AG09319 (cell line): ENCODE measurements around the gene CACNG3.

Source experiments
- DNase-seq: peaks from one replicate; pipeline ENCODE4 v3.0.0-alpha.2; 2010; ENCODE audit warnings: low read depth; ENCODE audit errors: extremely low read depth
- TF ChIP-seq, protein P1 (sequence below): IDR thresholded peaks from 2 replicates; pipeline ENCODE4 v1.5.1; 2011; ENCODE audit warnings: low read depth, mild to moderate bottlenecking, inconsistent platforms, low read length, moderate library complexity

The CACNG3 gene

GRCh38 chr16:24315343-24315742 is 59.2 kb downstream of the CACNG3 start:
- DNase-seq = no peak
- TF ChIP-seq, protein P1, sequence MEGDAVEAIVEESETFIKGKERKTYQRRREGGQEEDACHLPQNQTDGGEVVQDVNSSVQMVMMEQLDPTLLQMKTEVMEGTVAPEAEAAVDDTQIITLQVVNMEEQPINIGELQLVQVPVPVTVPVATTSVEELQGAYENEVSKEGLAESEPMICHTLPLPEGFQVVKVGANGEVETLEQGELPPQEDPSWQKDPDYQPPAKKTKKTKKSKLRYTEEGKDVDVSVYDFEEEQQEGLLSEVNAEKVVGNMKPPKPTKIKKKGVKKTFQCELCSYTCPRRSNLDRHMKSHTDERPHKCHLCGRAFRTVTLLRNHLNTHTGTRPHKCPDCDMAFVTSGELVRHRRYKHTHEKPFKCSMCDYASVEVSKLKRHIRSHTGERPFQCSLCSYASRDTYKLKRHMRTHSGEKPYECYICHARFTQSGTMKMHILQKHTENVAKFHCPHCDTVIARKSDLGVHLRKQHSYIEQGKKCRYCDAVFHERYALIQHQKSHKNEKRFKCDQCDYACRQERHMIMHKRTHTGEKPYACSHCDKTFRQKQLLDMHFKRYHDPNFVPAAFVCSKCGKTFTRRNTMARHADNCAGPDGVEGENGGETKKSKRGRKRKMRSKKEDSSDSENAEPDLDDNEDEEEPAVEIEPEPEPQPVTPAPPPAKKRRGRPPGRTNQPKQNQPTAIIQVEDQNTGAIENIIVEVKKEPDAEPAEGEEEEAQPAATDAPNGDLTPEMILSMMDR = no peak

DNA sequence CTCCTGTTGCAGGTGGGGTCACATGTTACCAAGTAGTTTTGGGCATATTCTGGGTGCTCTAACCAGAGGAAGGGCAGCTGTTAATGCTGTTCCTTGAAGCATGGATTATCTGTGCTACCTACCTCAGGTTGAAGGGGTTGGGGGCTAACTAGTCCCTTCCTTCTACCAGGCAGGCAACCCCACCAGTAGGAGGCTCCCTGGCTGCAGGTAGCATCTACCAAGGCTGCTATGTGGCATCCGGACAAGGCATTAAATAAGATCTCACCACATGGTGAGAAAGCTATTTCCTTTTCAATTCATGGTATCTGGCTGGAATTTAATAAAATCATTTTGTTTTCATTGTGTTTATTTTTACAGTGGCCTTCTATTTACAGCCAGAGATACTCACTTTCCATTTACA is 62.5 kb downstream of the CACNG3 start:
- DNase-seq = no peak
- TF ChIP-seq, protein P1 = no peak

DNA sequence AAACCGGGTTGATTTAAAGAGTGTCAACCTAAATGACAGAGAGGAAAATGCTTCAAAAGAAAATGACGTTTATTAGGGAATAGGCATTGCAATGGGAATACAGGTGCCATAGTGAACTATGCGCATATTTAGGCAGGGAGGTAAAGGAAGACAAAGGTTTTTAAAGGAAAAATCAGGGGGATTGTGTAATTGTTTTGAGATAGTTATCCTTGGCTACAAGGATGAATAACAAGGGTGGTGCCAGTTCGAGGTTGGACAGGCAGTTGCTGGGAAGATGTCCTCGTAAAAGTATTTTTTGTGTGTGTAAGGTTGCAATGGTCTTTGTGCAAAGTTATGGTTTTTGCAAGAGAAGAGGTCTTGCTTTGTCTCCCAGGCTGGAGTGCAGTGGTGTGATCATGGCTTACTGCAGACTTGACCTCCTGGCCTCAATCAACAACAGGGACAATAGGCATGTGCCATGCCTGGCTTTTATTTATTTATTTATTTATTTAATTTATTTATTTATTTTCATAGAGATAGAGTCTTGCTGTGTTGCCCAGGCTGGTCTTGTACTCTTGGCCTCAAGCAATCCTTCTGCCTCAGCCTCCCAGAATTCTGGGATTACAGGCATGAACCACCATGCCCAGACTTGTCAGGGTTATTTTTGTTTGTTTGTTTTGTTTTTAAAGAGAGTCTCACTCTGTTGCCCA is 63.1 kb downstream of the CACNG3 start:
- TF ChIP-seq, protein P1 = no peak
- DNase-seq = no peak

- TF ChIP-seq, protein P1 = no peak
- no peak for DNase-seq
These were observed 66.0 kb downstream of the CACNG3 start for GRCh38 chr16:24322106-24322505.

DNA sequence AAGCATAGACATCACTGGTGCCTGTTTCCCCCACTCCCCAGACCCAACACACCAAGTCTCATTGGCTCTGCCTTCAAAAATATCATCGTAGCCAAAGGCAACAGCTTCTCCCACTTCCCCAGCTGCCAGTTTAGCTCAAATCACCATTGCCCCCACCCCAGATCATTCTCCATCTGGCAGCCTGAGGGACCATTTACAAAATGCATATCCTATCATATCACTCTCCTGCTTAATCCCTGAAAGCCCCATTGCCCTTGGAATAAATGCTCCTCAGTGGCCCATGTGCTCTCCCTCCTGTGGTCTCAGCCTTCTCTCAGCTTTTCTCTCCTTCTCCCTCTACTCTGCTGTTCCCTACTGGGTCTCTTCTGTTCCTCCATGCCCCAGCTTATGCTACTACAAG is 68.3 kb downstream of the CACNG3 start:
- TF ChIP-seq, protein P1 = no peak
- DNase-seq = no peak

GRCh38 chr16:24328835-24329452 is 72.8 kb downstream of the CACNG3 start:
- DNase-seq = no peak
- TF ChIP-seq, protein P1 = no peak

DNA sequence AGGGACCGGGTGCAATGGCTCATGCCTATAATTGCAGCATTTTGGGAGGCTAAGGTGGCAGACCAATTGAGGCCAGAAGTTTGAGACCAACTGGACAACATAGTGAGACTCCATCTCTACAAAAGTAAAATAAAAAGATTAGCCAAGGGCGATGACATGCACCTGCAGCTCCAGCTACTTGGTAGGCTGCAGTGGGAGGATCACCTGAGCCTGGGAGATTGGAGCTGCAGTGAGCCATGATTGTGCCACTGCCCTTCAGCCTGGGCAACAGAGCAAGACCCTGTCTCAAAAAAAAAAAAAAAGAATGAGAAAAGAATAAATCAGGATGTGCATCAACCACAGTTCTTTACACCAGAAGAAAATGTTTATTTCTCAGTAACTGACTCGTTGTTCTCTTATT is 76.0 kb downstream of the CACNG3 start:
- no peak for DNase-seq
- TF ChIP-seq, protein P1 = no peak
